HL-60/S4 (cell line): ENCODE results near the gene POLR1A.

ENCODE experiments used
- in situ Hi-C: fragments of 300-500 bp; cut with MboI; formaldehyde crosslinking; loops from 2 replicates; pipeline ENCODE4 v1.14.3; 2022; ENCODE audit warnings: low sequenced_read_pairs

POLR1A gene

GRCh38 chr2:86066007-86066578 is 39.6 kb downstream of the POLR1A start:
- in situ Hi-C loops: no loop called here

GRCh38 chr2:86065512-86065911 is 40.2 kb downstream of the POLR1A start:
- in situ Hi-C loops: no loop called here

- in situ Hi-C loops: no loop called here
These were observed 41.7 kb downstream of the POLR1A start for GRCh38 chr2:86064006-86064405.

GRCh38 chr2:86062043-86062442 is 43.6 kb downstream of the POLR1A start:
- in situ Hi-C loops: no loop called here

GRCh38 chr2:86056590-86057331 is 48.9 kb downstream of the POLR1A start:
- in situ Hi-C loops: no loop called here

GRCh38 chr2:86055314-86055713 is 50.4 kb downstream of the POLR1A start:
- in situ Hi-C loops: no loop called here

GRCh38 chr2:86054535-86055082 is 51.1 kb downstream of the POLR1A start:
- in situ Hi-C loops: no loop called here

- in situ Hi-C loops: no loop called here
These were observed 52.5 kb downstream of the POLR1A start for GRCh38 chr2:86053166-86053565.

- in situ Hi-C loops: no loop called here
These were observed 53.0 kb downstream of the POLR1A start for GRCh38 chr2:86052676-86053075.

GRCh38 chr2:86052265-86052664 is 53.4 kb downstream of the POLR1A start:
- in situ Hi-C loops: no loop called here

- in situ Hi-C loops: no loop called here
These were observed 55.4 kb downstream of the POLR1A start for GRCh38 chr2:86050301-86050700.

- in situ Hi-C loops: no loop called here
These were observed 56.2 kb downstream of the POLR1A start for GRCh38 chr2:86049529-86049928.

GRCh38 chr2:86048888-86049287 is 56.8 kb downstream of the POLR1A start:
- in situ Hi-C loops: no loop called here

- in situ Hi-C loops: no loop called here
These were observed 57.3 kb downstream of the POLR1A start for GRCh38 chr2:86048383-86048701.

- in situ Hi-C loops: no loop called here
These were observed 57.9 kb downstream of the POLR1A start for GRCh38 chr2:86047575-86048382.

- in situ Hi-C loops: no loop called here
These were observed 60.1 kb downstream of the POLR1A start for GRCh38 chr2:86045541-86045940.

GRCh38 chr2:86044614-86045013 is 61.1 kb downstream of the POLR1A start:
- in situ Hi-C loops: no loop called here

- in situ Hi-C loops: no loop called here
These were observed 61.6 kb downstream of the POLR1A start for GRCh38 chr2:86044045-86044444.

- in situ Hi-C loops: no loop called here
These were observed 63.2 kb downstream of the POLR1A start for GRCh38 chr2:86042256-86043168.

GRCh38 chr2:86039963-86040655 is 65.6 kb downstream of the POLR1A start:
- in situ Hi-C loops: no loop called here
